Body of pancreas (tissue), 4 donors: ENCODE data around the gene SERPINA1.

Experiments used
- CTCF ChIP-seq, 7 experiments: fragments of 450-650 bp in 4 of 7; fragments of 200-600 bp in 3 of 7; sonication (generic) in 3 of 7; IDR thresholded peaks; one replicate each; pipeline ENCODE4 v1.5.1; 2016 to 2019; ENCODE audit warnings: antibody characterized with exemption in 7 of 7
- POLR2A ChIP-seq, 3 donors: fragments of 450-650 bp; IDR thresholded peaks; one replicate each; pipeline ENCODE4 v1.6.1; 2016; ENCODE audit warnings: antibody characterized with exemption in 3 of 3, mild to moderate bottlenecking in 2 of 3

GRCh38 chr14:94338023-94338422, 50.4 kb downstream of the SERPINA1 start:
- TF ChIP-seq POLR2A (IDR thresholded peaks at IDR 0.05) (no peak), CTCF (IDR thresholded peaks at IDR 0.05) (no peak)
